ENCODE results near the gene ISYNA1.

Gene ISYNA1

GRCh38 chr19:18474366-18474887, 36.5 kb upstream of the ISYNA1 start:
- Histone ChIP-seq H3K9me2 (replicated peaks; ENCODE audit: low read depth, low read length) (no peaks in the 10 kb centered on the region), H3F3A (ENCODE audit: low read depth) (no peaks in the 10 kb centered on the region), H3K27me3 (ENCODE audit: insufficient read depth, low read length, poor library complexity, severe bottlenecking) (no peaks in the 10 kb centered on the region), H3K4me2 (ENCODE audit: low read depth, low read length, poor library complexity, severe bottlenecking) (no peak overlapping the region), H3K4me1 (ENCODE audit: insufficient read depth, low read length, poor library complexity, severe bottlenecking) (peaks cover 6% of the 10 kb centered on the region), H3K9me3 (ENCODE audit: insufficient read depth, low read depth, low read length) (no peaks in the 10 kb centered on the region), H3K4me3 (ENCODE audit: low read length, poor library complexity, severe bottlenecking) (no peak overlapping the region), H3K36me3 (ENCODE audit: insufficient read depth, low read length) (peaks cover 16% of the 10 kb centered on the region; the same call in 1 of the 2 replicates), H3K9ac (ENCODE audit: low read depth, low read length, poor library complexity, severe bottlenecking) (no peak overlapping the region), H2AFZ (ENCODE audit: low read length) (no peak overlapping the region), H3K79me2 (ENCODE audit: insufficient read depth, low read length) (peaks cover 61% of the 10 kb centered on the region; the same call in 1 of the 2 replicates), H4K20me1 (ENCODE audit: insufficient read depth, low read length, poor library complexity, severe bottlenecking) (peaks cover 27% of the 10 kb centered on the region)
- no peak for TF ChIP-seq EZH2phosphoT487 (IDR thresholded peaks at IDR 0.05; ENCODE audit: borderline replicate concordance)
- TF ChIP-seq CTCF (conservative IDR thresholded peaks at IDR 0.05; ENCODE audit: low read length): no peak

GRCh38 chr19:18473706-18474087, 35.8 kb upstream of the ISYNA1 start:
- Histone ChIP-seq H3K9ac (ENCODE audit: low read depth, low read length, poor library complexity, severe bottlenecking) (no peak overlapping the region), H3K4me1 (ENCODE audit: insufficient read depth, low read length, poor library complexity, severe bottlenecking) (no peaks in the 10 kb centered on the region)

GRCh38 chr19:18473003-18473705, 35.2 kb upstream of the ISYNA1 start:
- no peak overlapping the region for H3K9ac ChIP-seq (ENCODE audit: low read depth, low read length, poor library complexity, severe bottlenecking)
- peaks cover 61% of the 10 kb centered on the region; the same call in 1 of the 2 replicates for H3K79me2 ChIP-seq (ENCODE audit: insufficient read depth, low read length)
- H3K36me3 ChIP-seq (ENCODE audit: insufficient read depth, low read length): peaks cover 24% of the 10 kb centered on the region; the same call in 1 of the 2 replicates
- H3F3A ChIP-seq (ENCODE audit: low read depth): no peaks in the 10 kb centered on the region
- no peak overlapping the region for H3K4me3 ChIP-seq (ENCODE audit: low read length, poor library complexity, severe bottlenecking)
- H3K27me3 ChIP-seq (ENCODE audit: insufficient read depth, low read length, poor library complexity, severe bottlenecking): no peaks in the 10 kb centered on the region
- no peaks in the 10 kb centered on the region for H3K9me2 ChIP-seq (replicated peaks; ENCODE audit: low read depth, low read length)
- H3K4me1 ChIP-seq (ENCODE audit: insufficient read depth, low read length, poor library complexity, severe bottlenecking): no peaks in the 10 kb centered on the region
- H3K9me3 ChIP-seq (ENCODE audit: insufficient read depth, low read depth, low read length): no peaks in the 10 kb centered on the region
- H3K4me2 ChIP-seq (ENCODE audit: low read depth, low read length, poor library complexity, severe bottlenecking): no peak overlapping the region
- peaks cover 27% of the 10 kb centered on the region for H4K20me1 ChIP-seq (ENCODE audit: insufficient read depth, low read length, poor library complexity, severe bottlenecking)
- H2AFZ ChIP-seq (ENCODE audit: low read length): no peak overlapping the region
- no peak for TF ChIP-seq EZH2phosphoT487 (IDR thresholded peaks at IDR 0.05; ENCODE audit: borderline replicate concordance)
- TF ChIP-seq CTCF (conservative IDR thresholded peaks at IDR 0.05; ENCODE audit: low read length): no peak

More at GRCh38 chr19:18473706-18474087, 35.8 kb upstream of the ISYNA1 start:
- Histone ChIP-seq H4K20me1 (ENCODE audit: insufficient read depth, low read length, poor library complexity, severe bottlenecking) (peaks cover 27% of the 10 kb centered on the region), H3K9me2 (replicated peaks; ENCODE audit: low read depth, low read length) (no peaks in the 10 kb centered on the region), H3K9me3 (ENCODE audit: insufficient read depth, low read depth, low read length) (no peaks in the 10 kb centered on the region), H3K4me2 (ENCODE audit: low read depth, low read length, poor library complexity, severe bottlenecking) (no peak overlapping the region), H2AFZ (ENCODE audit: low read length) (no peak overlapping the region), H3K27me3 (ENCODE audit: insufficient read depth, low read length, poor library complexity, severe bottlenecking) (no peaks in the 10 kb centered on the region), H3K36me3 (ENCODE audit: insufficient read depth, low read length) (peaks cover 24% of the 10 kb centered on the region; the same call in 1 of the 2 replicates), H3F3A (ENCODE audit: low read depth) (no peaks in the 10 kb centered on the region), H3K4me3 (ENCODE audit: low read length, poor library complexity, severe bottlenecking) (no peak overlapping the region), H3K79me2 (ENCODE audit: insufficient read depth, low read length) (peaks cover 62% of the 10 kb centered on the region; the same call in 1 of the 2 replicates)
- TF ChIP-seq EZH2phosphoT487 (IDR thresholded peaks at IDR 0.05; ENCODE audit: borderline replicate concordance) (no peak), CTCF (conservative IDR thresholded peaks at IDR 0.05; ENCODE audit: low read length) (no peak)

Data from Loucy (cell line).